Measurements from ENCODE around the gene LRP2.

DNA sequence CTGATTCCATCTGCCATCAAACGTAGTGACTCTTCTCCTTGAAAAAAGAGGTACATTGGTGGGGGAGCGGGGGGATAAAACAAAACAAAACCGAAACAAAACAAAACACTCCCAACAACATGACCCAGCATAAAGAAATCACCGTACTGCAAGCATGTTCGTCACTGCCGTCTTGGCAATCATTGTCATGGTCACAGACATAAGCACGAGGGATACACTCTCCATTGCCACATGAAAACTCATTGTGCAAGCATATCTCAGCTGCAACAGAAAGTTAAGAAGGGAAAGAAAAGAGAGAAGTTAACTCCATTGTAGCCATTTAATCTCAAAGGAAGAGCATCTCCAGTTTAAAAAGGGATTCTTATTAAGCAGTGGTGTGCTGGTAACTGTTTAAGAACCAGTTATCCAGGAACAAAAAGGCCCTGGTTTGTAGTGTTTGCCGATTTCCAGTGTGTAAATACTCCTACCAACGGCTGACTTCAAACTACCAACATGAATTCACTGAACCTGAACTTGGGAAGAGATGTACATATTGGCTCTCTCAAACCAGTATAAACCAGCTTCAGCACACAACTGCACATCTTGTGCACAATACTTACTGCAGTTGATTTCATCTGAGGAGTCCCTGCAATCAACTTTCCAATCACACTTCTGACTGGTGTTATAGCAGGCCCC is 68.2 kb downstream of the LRP2 start:
- TF ChIP-seq, protein P1, sequence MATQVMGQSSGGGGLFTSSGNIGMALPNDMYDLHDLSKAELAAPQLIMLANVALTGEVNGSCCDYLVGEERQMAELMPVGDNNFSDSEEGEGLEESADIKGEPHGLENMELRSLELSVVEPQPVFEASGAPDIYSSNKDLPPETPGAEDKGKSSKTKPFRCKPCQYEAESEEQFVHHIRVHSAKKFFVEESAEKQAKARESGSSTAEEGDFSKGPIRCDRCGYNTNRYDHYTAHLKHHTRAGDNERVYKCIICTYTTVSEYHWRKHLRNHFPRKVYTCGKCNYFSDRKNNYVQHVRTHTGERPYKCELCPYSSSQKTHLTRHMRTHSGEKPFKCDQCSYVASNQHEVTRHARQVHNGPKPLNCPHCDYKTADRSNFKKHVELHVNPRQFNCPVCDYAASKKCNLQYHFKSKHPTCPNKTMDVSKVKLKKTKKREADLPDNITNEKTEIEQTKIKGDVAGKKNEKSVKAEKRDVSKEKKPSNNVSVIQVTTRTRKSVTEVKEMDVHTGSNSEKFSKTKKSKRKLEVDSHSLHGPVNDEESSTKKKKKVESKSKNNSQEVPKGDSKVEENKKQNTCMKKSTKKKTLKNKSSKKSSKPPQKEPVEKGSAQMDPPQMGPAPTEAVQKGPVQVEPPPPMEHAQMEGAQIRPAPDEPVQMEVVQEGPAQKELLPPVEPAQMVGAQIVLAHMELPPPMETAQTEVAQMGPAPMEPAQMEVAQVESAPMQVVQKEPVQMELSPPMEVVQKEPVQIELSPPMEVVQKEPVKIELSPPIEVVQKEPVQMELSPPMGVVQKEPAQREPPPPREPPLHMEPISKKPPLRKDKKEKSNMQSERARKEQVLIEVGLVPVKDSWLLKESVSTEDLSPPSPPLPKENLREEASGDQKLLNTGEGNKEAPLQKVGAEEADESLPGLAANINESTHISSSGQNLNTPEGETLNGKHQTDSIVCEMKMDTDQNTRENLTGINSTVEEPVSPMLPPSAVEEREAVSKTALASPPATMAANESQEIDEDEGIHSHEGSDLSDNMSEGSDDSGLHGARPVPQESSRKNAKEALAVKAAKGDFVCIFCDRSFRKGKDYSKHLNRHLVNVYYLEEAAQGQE (IDR thresholded peaks at IDR 0.05) = no peak
- no peak for TF ChIP-seq NR2F2 (IDR thresholded peaks at IDR 0.05)
- TF ChIP-seq, protein P2, sequence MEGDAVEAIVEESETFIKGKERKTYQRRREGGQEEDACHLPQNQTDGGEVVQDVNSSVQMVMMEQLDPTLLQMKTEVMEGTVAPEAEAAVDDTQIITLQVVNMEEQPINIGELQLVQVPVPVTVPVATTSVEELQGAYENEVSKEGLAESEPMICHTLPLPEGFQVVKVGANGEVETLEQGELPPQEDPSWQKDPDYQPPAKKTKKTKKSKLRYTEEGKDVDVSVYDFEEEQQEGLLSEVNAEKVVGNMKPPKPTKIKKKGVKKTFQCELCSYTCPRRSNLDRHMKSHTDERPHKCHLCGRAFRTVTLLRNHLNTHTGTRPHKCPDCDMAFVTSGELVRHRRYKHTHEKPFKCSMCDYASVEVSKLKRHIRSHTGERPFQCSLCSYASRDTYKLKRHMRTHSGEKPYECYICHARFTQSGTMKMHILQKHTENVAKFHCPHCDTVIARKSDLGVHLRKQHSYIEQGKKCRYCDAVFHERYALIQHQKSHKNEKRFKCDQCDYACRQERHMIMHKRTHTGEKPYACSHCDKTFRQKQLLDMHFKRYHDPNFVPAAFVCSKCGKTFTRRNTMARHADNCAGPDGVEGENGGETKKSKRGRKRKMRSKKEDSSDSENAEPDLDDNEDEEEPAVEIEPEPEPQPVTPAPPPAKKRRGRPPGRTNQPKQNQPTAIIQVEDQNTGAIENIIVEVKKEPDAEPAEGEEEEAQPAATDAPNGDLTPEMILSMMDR (IDR thresholded peaks at IDR 0.05; ENCODE audit: low read depth, low read length, missing input control) = no peak
- TF ChIP-seq HNF4G (IDR thresholded peaks at IDR 0.05) = no peak
- TF ChIP-seq JUND (IDR thresholded peaks at IDR 0.05) = no peak
- no peak for TF ChIP-seq SP1 (IDR thresholded peaks at IDR 0.05)
- no peak for TF ChIP-seq RAD21 (IDR thresholded peaks at IDR 0.05)
- TF ChIP-seq, protein P3, sequence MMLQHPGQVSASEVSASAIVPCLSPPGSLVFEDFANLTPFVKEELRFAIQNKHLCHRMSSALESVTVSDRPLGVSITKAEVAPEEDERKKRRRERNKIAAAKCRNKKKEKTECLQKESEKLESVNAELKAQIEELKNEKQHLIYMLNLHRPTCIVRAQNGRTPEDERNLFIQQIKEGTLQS (IDR thresholded peaks at IDR 0.05) = no peak
- no peak for TF ChIP-seq TAF1 (conservative IDR thresholded peaks at IDR 0.05)

Measured in liver (tissue), 3 donors.